DOHH2 (cell line): ENCODE data around the gene MFAP5.
"Not testable (repeated sequence)": the region's sequence is repeated elsewhere in the genome, so short reads cannot be mapped to it uniquely, and the experiment has no call there.

Experiments
- H3F3A ChIP-seq: fragments of 200-600 bp; sonication (generic), shearing (Covaris generic); 2 replicates; pipeline ENCODE4 v1.6.0; 2016; ENCODE audit warnings: antibody characterized with exemption, mild to moderate bottlenecking; ENCODE audit not compliant: control insufficient read depth, insufficient read depth
- H3K27ac ChIP-seq: fragments of 200-600 bp; sonication (generic); 2 replicates; pipeline ENCODE4 v1.5.1; 2014; ENCODE audit warnings: low read depth, mild to moderate bottlenecking, low read length, moderate library complexity
- H3K27me3 ChIP-seq: fragments of 200-600 bp; sonication (generic); 2 replicates; pipeline ENCODE4 v1.6.1; 2014; ENCODE audit warnings: mild to moderate bottlenecking, low read length, mixed read lengths; ENCODE audit not compliant: control insufficient read depth
- H3K36me3 ChIP-seq: fragments of 200-600 bp; sonication (generic); 2 replicates; pipeline ENCODE4 v1.6.1; 2014; ENCODE audit warnings: mild to moderate bottlenecking, low read length, moderate library complexity, mixed read lengths; ENCODE audit not compliant: control insufficient read depth
- H3K4me1 ChIP-seq: fragments of 200-600 bp; sonication (generic); 2 replicates; pipeline ENCODE4 v1.6.1; 2014; ENCODE audit warnings: mild to moderate bottlenecking, low read length, mixed read lengths; ENCODE audit not compliant: control insufficient read depth
- H3K4me2 ChIP-seq: fragments of 200-600 bp; sonication (generic); 2 replicates; pipeline ENCODE4 v1.6.0; 2014; ENCODE audit warnings: mild to moderate bottlenecking, low read length, moderate library complexity
- H3K4me3 ChIP-seq: fragments of 200-600 bp; sonication (generic); 2 replicates; pipeline ENCODE4 v1.5.1; 2014; ENCODE audit warnings: mild to moderate bottlenecking, low read length, mixed read lengths
- H3K79me2 ChIP-seq: fragments of 200-600 bp; sonication (generic); 2 replicates; pipeline ENCODE4 v1.6.1; 2014; ENCODE audit warnings: mild to moderate bottlenecking, low read length, mixed read lengths; ENCODE audit not compliant: control insufficient read depth
- H3K9me2 ChIP-seq: fragments of 200-600 bp; sonication (generic); replicated peaks from 2 replicates; pipeline ENCODE4 v1.6.1; 2014; ENCODE audit warnings: mild to moderate bottlenecking, low read length, mixed read lengths; ENCODE audit not compliant: control insufficient read depth
- H3K9me3 ChIP-seq: fragments of 200-600 bp; sonication (generic); 2 replicates; pipeline ENCODE4 v1.6.1; 2014; ENCODE audit warnings: antibody characterized with exemption, low read length, mixed read lengths; ENCODE audit not compliant: control insufficient read depth, insufficient read depth
- H4K20me1 ChIP-seq: fragments of 200-600 bp; sonication (generic); 2 replicates; pipeline ENCODE4 v1.6.0; 2014; ENCODE audit warnings: low read depth, mild to moderate bottlenecking, antibody characterized with exemption, low read length, moderate library complexity; ENCODE audit not compliant: control insufficient read depth, insufficient read depth
- CTCF ChIP-seq: fragments of 200-600 bp; sonication (generic); IDR thresholded peaks from one replicate; pipeline ENCODE4 v1.5.1; 2014; ENCODE audit warnings: antibody characterized with exemption, mild to moderate bottlenecking, low read depth, low read length; ENCODE audit not compliant: poor library complexity, severe bottlenecking
- EZH2phosphoT487 ChIP-seq: fragments of 200-600 bp; sonication (generic); IDR thresholded peaks from 2 replicates; pipeline ENCODE4 v1.6.1; 2017; ENCODE audit warnings: borderline replicate concordance, mild to moderate bottlenecking, antibody characterized with exemption, low read length, moderate library complexity, mixed read lengths

MFAP5 gene

GRCh38 chr12:8636581-8636980 is 26.0 kb downstream of the MFAP5 start:
- Histone ChIP-seq H3K4me3 (no peak overlapping the region), H3K27ac (no peak overlapping the region), H3K79me2 (no peaks in the 10 kb centered on the region), H3K9me3 (no peaks in the 10 kb centered on the region), H3F3A (0 out of 2 replicates have a peak, but pooled peaks cover 5% of the 10 kb centered on the region), H3K9me2 (no peaks in the 10 kb centered on the region), H3K36me3 (no peaks in the 10 kb centered on the region), H3K4me1 (peaks cover 24% of the 10 kb centered on the region), H3K27me3 (no peaks in the 10 kb centered on the region), H3K4me2 (no peak overlapping the region), H4K20me1 (no peaks in the 10 kb centered on the region)
- TF ChIP-seq EZH2phosphoT487, result no peak

GRCh38 chr12:8636007-8636346 is 26.6 kb downstream of the MFAP5 start:
- not testable (repeated sequence) for H3K27me3 ChIP-seq, H4K20me1 ChIP-seq, H3K9me2 ChIP-seq, H3F3A ChIP-seq, H3K4me3 ChIP-seq, H3K36me3 ChIP-seq, H3K4me2 ChIP-seq, H3K79me2 ChIP-seq, H3K27ac ChIP-seq, H3K9me3 ChIP-seq
- H3K4me1 ChIP-seq, result peaks cover 24% of the 10 kb centered on the region

DNA sequence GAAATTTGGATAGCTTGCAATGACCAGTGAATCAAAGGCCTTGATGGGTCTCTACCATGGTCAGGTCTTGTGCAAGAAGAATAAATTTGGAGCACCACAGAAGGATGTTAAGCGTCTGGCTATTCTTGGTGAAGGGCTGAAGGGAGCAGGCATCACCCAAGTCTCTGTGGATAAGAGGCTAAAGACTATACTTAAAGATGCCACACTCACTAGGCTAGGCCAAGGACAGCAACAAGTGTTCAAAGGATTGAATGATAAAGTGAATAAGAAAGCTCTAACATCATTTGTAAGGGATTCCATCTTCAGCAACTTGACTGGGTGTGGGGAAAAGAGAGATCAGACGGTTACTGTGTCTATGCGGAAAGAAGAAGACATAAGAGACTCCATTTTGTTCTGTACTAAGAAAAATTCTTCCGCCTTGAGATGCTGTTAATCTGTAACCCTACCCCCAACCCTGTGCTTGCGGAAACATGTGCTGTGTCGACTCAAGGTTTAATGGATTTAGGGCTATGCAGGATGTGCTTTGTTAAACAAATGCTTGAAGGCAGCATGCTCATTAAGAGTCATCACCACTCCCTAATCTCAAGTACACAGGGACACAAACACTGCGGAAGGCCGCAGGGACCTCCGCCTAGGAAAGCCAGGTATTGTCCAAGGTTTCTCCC is 27.2 kb downstream of the MFAP5 start:
- not testable (repeated sequence) for H3K9me2 ChIP-seq, H3K4me2 ChIP-seq, H3K79me2 ChIP-seq, H3K4me3 ChIP-seq, H4K20me1 ChIP-seq, H3K27ac ChIP-seq, H3K36me3 ChIP-seq, H3F3A ChIP-seq, H3K9me3 ChIP-seq, H3K27me3 ChIP-seq
- peaks cover 24% of the 10 kb centered on the region for H3K4me1 ChIP-seq

- H3F3A ChIP-seq, result no peaks in the 10 kb centered on the region; the same call in 1 of the 2 replicates
- H3K4me2 ChIP-seq, result peak overlapping the region; percentile 45
- H4K20me1 ChIP-seq, result no peaks in the 10 kb centered on the region
- no peaks in the 10 kb centered on the region for H3K9me2 ChIP-seq
- H3K9me3 ChIP-seq, result no peaks in the 10 kb centered on the region
- H3K36me3 ChIP-seq, result no peaks in the 10 kb centered on the region
- H3K27me3 ChIP-seq, result no peaks in the 10 kb centered on the region
- no peak for TF ChIP-seq EZH2phosphoT487
- H3K4me3 ChIP-seq, result no peak overlapping the region
- H3K4me1 ChIP-seq, result peaks cover 18% of the 10 kb centered on the region
- H3K27ac ChIP-seq, result peak overlapping the region; percentile 37
- H3K79me2 ChIP-seq, result no peaks in the 10 kb centered on the region
These were observed 32.5 kb downstream of the MFAP5 start for GRCh38 chr12:8630131-8630530.

- Histone ChIP-seq H3K4me2 (peak overlapping the region; percentile 45), H3K9me2 (no peaks in the 10 kb centered on the region), H3K4me3 (peak overlapping the region; percentile 24), H3K27ac (peak overlapping the region; percentile 37), H3K36me3 (no peaks in the 10 kb centered on the region), H4K20me1 (no peaks in the 10 kb centered on the region), H3K9me3 (no peaks in the 10 kb centered on the region), H3K4me1 (peaks cover 18% of the 10 kb centered on the region), H3K79me2 (no peaks in the 10 kb centered on the region), H3K27me3 (no peaks in the 10 kb centered on the region), H3F3A (no peaks in the 10 kb centered on the region; the same call in 1 of the 2 replicates)
- TF ChIP-seq CTCF, result no peak
- TF ChIP-seq EZH2phosphoT487, result no peak
These were observed 33.1 kb downstream of the MFAP5 start for GRCh38 chr12:8629486-8630033.
